Mucosa of rectum (tissue), 2 donors: ENCODE results near the gene CDCA4.

ENCODE experiments used
- H3K27ac ChIP-seq, 2 donors: one replicate each; pipeline ENCODE4 v1.7.0; 2013; ENCODE audit warnings: inconsistent platforms in 2 of 2, low read depth in 2 of 2, low read length in 2 of 2
- H3K27me3 ChIP-seq, 2 donors: one replicate each; pipeline ENCODE4 v1.7.0; 2013; ENCODE audit warnings: low read length in 2 of 2; ENCODE audit not compliant: control insufficient read depth in 2 of 2, insufficient read depth in 2 of 2
- H3K36me3 ChIP-seq, 2 donors: one replicate each; pipeline ENCODE4 v1.7.0; 2013; ENCODE audit warnings: low read length in 2 of 2; ENCODE audit not compliant: control insufficient read depth in 2 of 2, insufficient read depth in 2 of 2
- H3K4me1 ChIP-seq, 2 donors: one replicate each; pipeline ENCODE4 v1.7.0; 2013; ENCODE audit warnings: low read length in 2 of 2, mild to moderate bottlenecking in 1 of 2; ENCODE audit not compliant: control insufficient read depth in 2 of 2, insufficient read depth in 2 of 2
- H3K4me3 ChIP-seq, 2 donors: one replicate each; pipeline ENCODE4 v1.7.0; 2013; ENCODE audit warnings: low read length in 2 of 2
- H3K9ac ChIP-seq, 2 donors: one replicate each; pipeline ENCODE4 v1.7.0; 2013; ENCODE audit warnings: low read length in 2 of 2, low read depth in 1 of 2, mild to moderate bottlenecking in 1 of 2
- H3K9me3 ChIP-seq, 2 donors: one replicate each; pipeline ENCODE4 v1.7.0; 2013; ENCODE audit warnings: low read length in 2 of 2; ENCODE audit not compliant: control insufficient read depth in 2 of 2
- donor health status: healthy.
- donor health status: Normal muscosa, but diverticular disease.

The CDCA4 gene

GRCh38 chr14:104982548-104983230, 38.2 kb downstream of the CDCA4 start:
- Histone ChIP-seq H3K27ac (no peak overlapping the region), H3K9me3 (no peaks in the 10 kb centered on the region), H3K4me1 (peaks cover 11% of the 10 kb centered on the region in 2 donors), H3K36me3 (no peaks in the 10 kb centered on the region), H3K27me3 (peaks cover 7 to 15% of the 10 kb centered on the region in 2 donors), H3K9ac (no peak overlapping the region), H3K4me3 (no peak overlapping the region)

DNA sequence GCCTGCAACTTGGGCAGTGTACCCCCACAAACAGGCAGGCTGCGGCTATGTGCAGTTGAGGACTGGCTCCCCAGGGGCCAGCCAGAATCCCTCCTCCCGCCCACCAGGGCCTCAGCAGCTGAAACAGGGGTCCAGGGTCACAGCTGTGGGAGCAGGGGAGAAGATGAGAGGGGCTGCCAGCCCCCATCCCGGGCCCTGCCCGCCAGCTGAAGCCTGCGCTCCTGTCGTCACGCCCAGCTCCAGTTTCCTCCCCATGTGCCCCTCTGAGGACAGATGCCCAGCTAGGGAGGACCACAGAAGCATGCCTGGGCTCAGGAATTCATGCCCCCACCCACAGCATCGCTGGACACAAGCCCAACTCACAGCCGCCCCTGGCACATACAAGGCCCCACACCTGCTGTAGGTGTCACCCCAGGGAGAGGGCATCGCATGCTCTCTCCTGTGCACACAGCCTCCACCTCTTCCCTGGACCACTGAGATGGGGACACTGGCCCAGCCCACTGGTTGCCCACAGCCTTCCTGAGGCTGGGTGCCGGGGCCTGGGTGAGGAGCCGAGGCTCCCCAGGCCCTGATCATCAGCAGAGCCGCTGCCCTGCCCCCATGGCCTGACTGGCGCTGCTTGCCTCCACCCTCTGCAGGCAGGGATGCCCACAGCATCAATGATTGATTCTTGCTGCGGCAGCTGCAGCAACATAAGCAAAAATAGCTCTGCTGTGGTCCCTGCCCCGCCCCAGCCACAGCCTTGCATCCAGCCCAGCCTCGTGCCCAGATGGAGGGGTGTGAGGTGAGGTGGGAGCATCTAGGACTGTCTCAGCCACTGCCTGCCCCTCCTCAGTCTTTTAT, 39.0 kb downstream of the CDCA4 start:
- Histone ChIP-seq H3K4me3 (no peak overlapping the region), H3K27ac (no peak overlapping the region), H3K27me3 (peaks cover 15 to 22% of the 10 kb centered on the region in 2 donors), H3K9me3 (no peaks in the 10 kb centered on the region), H3K36me3 (no peaks in the 10 kb centered on the region), H3K9ac (no peak overlapping the region), H3K4me1 (peaks cover 18 to 19% of the 10 kb centered on the region in 2 donors)

GRCh38 chr14:104980611-104981531, 40.0 kb downstream of the CDCA4 start:
- H3K27me3 ChIP-seq: peaks cover 20 to 28% of the 10 kb centered on the region in 2 donors
- no peak overlapping the region for H3K27ac ChIP-seq
- H3K9ac ChIP-seq: no peak overlapping the region
- H3K4me1 ChIP-seq: peaks cover 17 to 19% of the 10 kb centered on the region in 2 donors
- no peaks in the 10 kb centered on the region for H3K9me3 ChIP-seq
- H3K4me3 ChIP-seq: no peak overlapping the region
- H3K36me3 ChIP-seq: no peaks in the 10 kb centered on the region

DNA sequence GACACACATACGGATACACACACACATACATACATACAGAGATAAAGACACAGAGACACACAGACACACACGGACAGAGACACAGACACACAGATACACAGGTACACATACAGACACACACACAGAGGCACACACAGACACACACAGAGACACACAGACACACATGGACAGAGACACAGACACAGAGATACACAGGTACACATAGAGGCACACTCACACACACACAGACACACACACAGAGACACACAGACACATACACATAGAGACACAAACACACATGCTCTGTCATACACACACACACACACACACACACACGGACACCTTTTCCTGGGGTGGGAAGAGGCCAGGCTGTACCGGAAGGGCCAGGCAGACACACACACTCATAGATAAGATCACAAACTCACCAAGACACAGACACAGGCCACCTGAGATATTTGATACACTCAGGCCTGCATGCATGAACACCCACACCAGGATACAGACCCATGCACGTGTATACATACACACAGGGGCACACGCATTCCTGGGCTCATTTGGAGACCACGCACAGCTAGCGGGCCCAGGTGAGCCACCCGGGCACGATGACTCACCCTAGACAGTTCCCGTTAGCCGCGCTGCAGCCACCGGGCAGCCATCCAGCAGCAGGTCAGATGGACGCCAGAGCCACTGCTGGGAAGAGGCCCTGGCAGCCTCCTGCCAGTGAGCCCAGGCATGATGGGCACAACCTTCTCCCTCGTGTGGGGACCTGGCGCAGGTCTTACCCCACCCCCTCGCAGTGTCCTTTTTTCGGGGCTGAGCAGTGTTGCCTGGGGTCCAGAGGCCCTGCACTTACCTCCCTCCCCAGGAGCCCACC, 40.9 kb downstream of the CDCA4 start:
- Histone ChIP-seq H3K9me3 (no peaks in the 10 kb centered on the region), H3K27ac (no peak overlapping the region), H3K27me3 (peaks cover 20 to 28% of the 10 kb centered on the region in 2 donors), H3K4me1 (peaks cover 17 to 24% of the 10 kb centered on the region in 2 donors), H3K9ac (no peak overlapping the region), H3K4me3 (no peak overlapping the region), H3K36me3 (no peaks in the 10 kb centered on the region)

GRCh38 chr14:104978746-104979691, 41.9 kb downstream of the CDCA4 start:
- Histone ChIP-seq H3K4me3 (peak overlapping the region in 1 of 2 donors; percentile 7), H3K4me1 (peaks cover 20 to 27% of the 10 kb centered on the region in 2 donors), H3K9me3 (no peaks in the 10 kb centered on the region), H3K36me3 (no peaks in the 10 kb centered on the region), H3K9ac (no peak overlapping the region), H3K27me3 (peaks cover 26 to 28% of the 10 kb centered on the region in 2 donors), H3K27ac (peak overlapping the region in 1 of 2 donors; percentile 1)

- Histone ChIP-seq H3K4me1 (peaks cover 30 to 35% of the 10 kb centered on the region in 2 donors), H3K9me3 (no peaks in the 10 kb centered on the region), H3K4me3 (peak within 1 kb of the TSS; percentile 36 to 65), H3K27ac (peak within 1 kb of the TSS in 1 of 2 donors; percentile 1), H3K9ac (peak within 1 kb of the TSS in 1 of 2 donors; percentile 18), H3K36me3 (no peaks in the 10 kb centered on the region), H3K27me3 (peaks cover 27 to 28% of the 10 kb centered on the region in 2 donors)
Measured at GRCh38 chr14:104977681-104978653, 42.9 kb downstream of the CDCA4 start, which contains the start of gene AHNAK2. AHNAK2 (minus strand) TSS chr14:104978374; CDS start chr14:104978237, 137 bp downstream.

DNA sequence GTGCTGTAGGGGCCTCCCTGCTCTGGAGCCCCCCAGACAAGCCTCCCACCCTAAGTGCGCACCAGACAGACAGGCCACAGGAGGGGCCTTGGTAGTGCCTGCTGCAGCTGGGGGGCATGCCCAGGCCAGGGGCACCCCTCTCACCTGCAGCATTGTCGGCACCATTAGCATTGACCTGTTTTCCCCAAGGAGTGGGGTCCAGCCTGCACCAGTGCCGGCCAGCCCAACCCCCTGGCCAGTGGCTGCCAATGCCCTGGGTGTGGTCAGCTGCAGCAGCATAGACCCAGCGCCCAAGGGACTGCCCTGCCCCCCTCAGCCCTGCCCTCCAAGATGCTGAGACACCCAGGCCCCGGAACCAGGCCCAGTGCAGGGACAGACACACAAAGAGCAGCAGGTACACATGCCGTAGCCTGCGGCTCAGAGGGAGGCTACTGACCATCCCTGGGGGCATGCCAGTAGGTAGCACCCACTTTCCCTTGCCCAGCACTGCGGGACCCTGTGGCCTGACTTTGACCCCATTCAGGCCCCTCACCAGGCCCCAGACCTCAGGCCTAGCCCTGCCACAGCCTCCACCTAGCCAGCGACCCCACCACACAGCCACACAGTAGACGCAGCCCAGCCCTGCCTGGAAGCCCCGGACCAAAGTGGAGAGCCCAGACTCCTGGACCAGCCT, 43.7 kb downstream of the CDCA4 start:
- Histone ChIP-seq H3K9me3 (no peaks in the 10 kb centered on the region), H3K36me3 (no peaks in the 10 kb centered on the region), H3K27ac (no peak overlapping the region), H3K4me3 (peak overlapping the region; percentile 36 to 65), H3K27me3 (peaks cover 28 to 31% of the 10 kb centered on the region in 2 donors), H3K9ac (no peak overlapping the region), H3K4me1 (peaks cover 38 to 43% of the 10 kb centered on the region in 2 donors)
